ENCODE data around the gene SHB.

The SHB gene

DNA sequence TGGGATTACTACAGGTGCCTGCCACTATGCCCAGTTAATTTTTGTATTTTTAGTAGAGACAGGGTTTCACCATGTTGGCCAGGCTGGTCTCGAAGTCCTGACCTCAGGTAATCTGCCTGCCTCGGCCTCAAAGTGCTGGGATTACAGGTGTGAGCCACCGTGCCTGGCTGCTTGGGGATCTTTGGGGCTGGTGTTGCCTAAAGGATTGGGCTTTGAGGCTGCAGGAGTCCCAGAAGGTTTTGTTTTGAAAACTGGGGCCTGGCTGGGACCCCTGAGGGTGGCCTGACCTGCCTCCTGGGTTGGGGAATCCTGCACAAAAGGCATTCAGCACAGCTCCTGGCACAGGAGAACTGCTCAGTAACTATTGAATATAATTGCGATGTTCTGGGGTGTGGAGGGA lies 25.1 kb upstream of the SHB start:
- no peaks in the 10 kb centered on the region for H3K9me3 ChIP-seq (ENCODE audit: insufficient read depth, low read length)
- H3F3A ChIP-seq (ENCODE audit: insufficient read depth): no peaks in the 10 kb centered on the region
- H3K36me3 ChIP-seq (ENCODE audit: low read length): no peaks in the 10 kb centered on the region
- no peak overlapping the region for H3K4me3 ChIP-seq (ENCODE audit: insufficient read depth, low read length, poor library complexity, severe bottlenecking)
- H2AFZ ChIP-seq (ENCODE audit: low read depth, low read length, severe bottlenecking): no peak overlapping the region
- no peaks in the 10 kb centered on the region for H3K79me2 ChIP-seq (ENCODE audit: insufficient read depth, low read length)
- no peak overlapping the region for H3K9ac ChIP-seq (ENCODE audit: low read length)
- no peaks in the 10 kb centered on the region for H3K9me2 ChIP-seq (replicated peaks; ENCODE audit: insufficient read depth, low read length)
- H3K27ac ChIP-seq (ENCODE audit: low read depth, low read length): no peak overlapping the region
- H4K20me1 ChIP-seq (ENCODE audit: low read depth, low read length): no peaks in the 10 kb centered on the region
- H3K4me2 ChIP-seq (ENCODE audit: low read depth, low read length, poor library complexity, severe bottlenecking): no peak overlapping the region
- H3K27me3 ChIP-seq (ENCODE audit: low read length): no peaks in the 10 kb centered on the region
- TF ChIP-seq EZH2phosphoT487 (conservative IDR thresholded peaks at IDR 0.05; ENCODE audit: low read length): no peak
- TF ChIP-seq, protein P1, sequence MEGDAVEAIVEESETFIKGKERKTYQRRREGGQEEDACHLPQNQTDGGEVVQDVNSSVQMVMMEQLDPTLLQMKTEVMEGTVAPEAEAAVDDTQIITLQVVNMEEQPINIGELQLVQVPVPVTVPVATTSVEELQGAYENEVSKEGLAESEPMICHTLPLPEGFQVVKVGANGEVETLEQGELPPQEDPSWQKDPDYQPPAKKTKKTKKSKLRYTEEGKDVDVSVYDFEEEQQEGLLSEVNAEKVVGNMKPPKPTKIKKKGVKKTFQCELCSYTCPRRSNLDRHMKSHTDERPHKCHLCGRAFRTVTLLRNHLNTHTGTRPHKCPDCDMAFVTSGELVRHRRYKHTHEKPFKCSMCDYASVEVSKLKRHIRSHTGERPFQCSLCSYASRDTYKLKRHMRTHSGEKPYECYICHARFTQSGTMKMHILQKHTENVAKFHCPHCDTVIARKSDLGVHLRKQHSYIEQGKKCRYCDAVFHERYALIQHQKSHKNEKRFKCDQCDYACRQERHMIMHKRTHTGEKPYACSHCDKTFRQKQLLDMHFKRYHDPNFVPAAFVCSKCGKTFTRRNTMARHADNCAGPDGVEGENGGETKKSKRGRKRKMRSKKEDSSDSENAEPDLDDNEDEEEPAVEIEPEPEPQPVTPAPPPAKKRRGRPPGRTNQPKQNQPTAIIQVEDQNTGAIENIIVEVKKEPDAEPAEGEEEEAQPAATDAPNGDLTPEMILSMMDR (IDR thresholded peaks at IDR 0.05; ENCODE audit: insufficient read depth, low read length, poor library complexity, severe bottlenecking): no peak

DNA sequence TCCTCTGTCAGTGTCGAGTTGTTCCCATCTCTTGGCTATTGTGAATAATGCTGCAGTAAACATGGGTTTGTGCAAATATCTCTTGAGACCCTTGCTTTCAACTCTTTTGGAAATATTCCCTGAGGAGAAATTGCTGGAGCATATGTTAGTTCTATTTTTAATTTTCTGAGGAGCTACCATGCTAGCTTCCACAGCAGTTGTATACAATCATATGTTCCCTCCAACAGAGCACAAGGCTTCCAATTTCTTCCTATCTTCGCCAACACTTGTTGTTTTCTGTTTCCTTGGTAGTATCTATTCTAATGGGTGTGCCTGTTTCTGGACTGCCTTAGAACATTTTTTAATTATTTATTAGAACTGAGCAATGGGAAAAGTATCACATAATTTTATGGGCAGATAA lies 23.6 kb upstream of the SHB start:
- Histone ChIP-seq H3K79me2 (ENCODE audit: insufficient read depth, low read length) (no peaks in the 10 kb centered on the region), H3K4me3 (ENCODE audit: insufficient read depth, low read length, poor library complexity, severe bottlenecking) (no peak overlapping the region), H4K20me1 (ENCODE audit: low read depth, low read length) (no peaks in the 10 kb centered on the region), H3F3A (ENCODE audit: insufficient read depth) (no peaks in the 10 kb centered on the region), H3K9me3 (ENCODE audit: insufficient read depth, low read length) (no peaks in the 10 kb centered on the region), H3K4me2 (ENCODE audit: low read depth, low read length, poor library complexity, severe bottlenecking) (no peak overlapping the region), H3K9ac (ENCODE audit: low read length) (no peak overlapping the region), H2AFZ (ENCODE audit: low read depth, low read length, severe bottlenecking) (no peak overlapping the region), H3K36me3 (ENCODE audit: low read length) (no peaks in the 10 kb centered on the region), H3K27ac (ENCODE audit: low read depth, low read length) (no peak overlapping the region), H3K27me3 (ENCODE audit: low read length) (no peaks in the 10 kb centered on the region), H3K9me2 (replicated peaks; ENCODE audit: insufficient read depth, low read length) (no peaks in the 10 kb centered on the region)
- TF ChIP-seq EZH2phosphoT487 (conservative IDR thresholded peaks at IDR 0.05; ENCODE audit: low read length): no peak
- TF ChIP-seq, protein P1 (IDR thresholded peaks at IDR 0.05; ENCODE audit: insufficient read depth, low read length, poor library complexity, severe bottlenecking): no peak

DNA sequence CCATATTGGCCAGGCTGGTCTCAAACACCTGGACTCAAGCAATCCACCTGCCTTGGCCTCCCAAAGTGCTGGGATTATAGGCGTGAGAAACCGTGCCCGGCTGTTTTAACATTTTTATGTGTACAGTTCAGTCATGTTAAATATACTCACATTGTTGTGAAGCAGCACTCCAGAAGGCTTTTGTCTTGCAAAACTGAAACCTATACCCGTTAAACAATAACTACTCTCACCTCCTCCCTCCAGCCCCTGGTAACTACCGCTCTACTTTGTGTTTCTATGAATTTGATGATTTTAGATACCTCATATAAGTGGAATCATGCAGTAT lies 23.1 kb upstream of the SHB start:
- Histone ChIP-seq H3K9ac (ENCODE audit: low read length) (no peak overlapping the region), H3K4me2 (ENCODE audit: low read depth, low read length, poor library complexity, severe bottlenecking) (no peak overlapping the region), H3F3A (ENCODE audit: insufficient read depth) (no peaks in the 10 kb centered on the region), H2AFZ (ENCODE audit: low read depth, low read length, severe bottlenecking) (no peak overlapping the region), H3K9me3 (ENCODE audit: insufficient read depth, low read length) (no peaks in the 10 kb centered on the region), H3K79me2 (ENCODE audit: insufficient read depth, low read length) (no peaks in the 10 kb centered on the region), H3K27me3 (ENCODE audit: low read length) (no peaks in the 10 kb centered on the region), H3K4me3 (ENCODE audit: insufficient read depth, low read length, poor library complexity, severe bottlenecking) (no peak overlapping the region), H3K9me2 (replicated peaks; ENCODE audit: insufficient read depth, low read length) (no peaks in the 10 kb centered on the region), H3K36me3 (ENCODE audit: low read length) (no peaks in the 10 kb centered on the region), H4K20me1 (ENCODE audit: low read depth, low read length) (no peaks in the 10 kb centered on the region), H3K27ac (ENCODE audit: low read depth, low read length) (no peak overlapping the region)
- no peak for TF ChIP-seq EZH2phosphoT487 (conservative IDR thresholded peaks at IDR 0.05; ENCODE audit: low read length)
- TF ChIP-seq, protein P1 (IDR thresholded peaks at IDR 0.05; ENCODE audit: insufficient read depth, low read length, poor library complexity, severe bottlenecking): no peak
